ENCODE measurements around the gene ARHGEF12.

Gene ARHGEF12

DNA sequence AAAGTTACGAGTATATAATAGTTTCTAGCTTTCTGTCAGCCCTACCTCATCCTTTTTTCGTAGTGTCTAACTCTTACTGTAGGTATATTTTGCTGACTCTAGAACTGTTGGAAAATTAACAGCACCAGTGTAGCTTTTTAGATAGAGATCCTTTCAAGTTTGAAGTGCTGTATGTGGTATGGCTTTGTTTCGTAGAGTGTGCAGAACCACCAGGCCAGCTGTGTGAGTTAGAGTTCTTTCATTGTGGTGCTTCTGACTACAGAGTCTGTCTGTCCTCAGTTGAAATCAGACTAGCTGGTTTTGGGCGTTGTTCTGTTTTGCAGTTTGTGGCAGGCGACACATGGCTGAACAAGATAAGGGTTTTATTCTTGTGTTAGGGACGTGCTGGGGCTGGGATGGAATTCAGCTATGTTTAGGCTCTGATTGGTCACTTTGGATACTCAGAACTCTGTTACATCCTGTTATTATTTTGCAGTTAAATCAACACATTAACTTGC, 3.2 kb downstream of the ARHGEF12 start:
- DNase-seq (ENCODE audit: low spot score): no peak

DNA sequence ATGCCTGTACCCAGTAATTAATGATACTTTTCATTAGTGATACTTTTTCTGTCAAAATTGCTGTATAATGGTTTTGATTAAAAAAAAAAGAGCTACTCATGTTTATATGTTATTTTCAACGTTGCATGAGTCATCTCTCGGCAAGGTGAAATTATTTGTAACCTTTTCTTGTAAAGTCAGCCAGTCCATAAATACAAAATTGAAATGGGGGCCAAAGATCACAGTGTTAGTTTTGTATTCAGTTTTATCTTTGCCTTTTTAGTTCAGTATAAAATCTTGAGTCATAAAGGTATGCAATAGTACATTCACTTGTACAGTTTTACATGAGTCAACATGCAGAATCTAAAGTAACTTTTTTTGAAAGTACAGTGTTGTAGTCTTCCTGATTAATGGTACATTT, 4.3 kb downstream of the ARHGEF12 start:
- no peak for DNase-seq (ENCODE audit: low spot score)

- no peak for DNase-seq (ENCODE audit: low spot score)
These were observed 6.0 kb downstream of the ARHGEF12 start for GRCh38 chr11:120342226-120342625.

- DNase-seq (ENCODE audit: low spot score): no peak
These were observed 6.5 kb downstream of the ARHGEF12 start for GRCh38 chr11:120342678-120343077.

DNA sequence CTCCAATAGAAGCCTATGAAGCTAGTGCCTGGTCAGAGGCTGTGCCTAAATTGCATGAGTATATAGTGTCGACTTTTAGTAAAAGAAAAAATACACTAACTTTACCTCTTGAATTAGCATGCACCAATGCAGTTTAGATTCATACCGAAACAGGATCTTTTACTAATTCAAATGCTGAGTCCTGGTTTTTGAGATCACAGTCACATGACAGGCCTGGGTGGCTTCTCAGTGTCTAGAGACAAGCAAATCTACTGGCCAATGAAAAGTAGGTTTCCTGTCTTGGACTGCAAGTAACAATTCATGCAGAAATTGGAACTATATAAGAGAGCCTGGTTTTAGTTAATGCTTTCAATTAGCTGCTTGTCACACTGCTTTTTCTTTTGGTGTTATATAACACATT, 7.2 kb downstream of the ARHGEF12 start:
- no peak for DNase-seq (ENCODE audit: low spot score)

DNA sequence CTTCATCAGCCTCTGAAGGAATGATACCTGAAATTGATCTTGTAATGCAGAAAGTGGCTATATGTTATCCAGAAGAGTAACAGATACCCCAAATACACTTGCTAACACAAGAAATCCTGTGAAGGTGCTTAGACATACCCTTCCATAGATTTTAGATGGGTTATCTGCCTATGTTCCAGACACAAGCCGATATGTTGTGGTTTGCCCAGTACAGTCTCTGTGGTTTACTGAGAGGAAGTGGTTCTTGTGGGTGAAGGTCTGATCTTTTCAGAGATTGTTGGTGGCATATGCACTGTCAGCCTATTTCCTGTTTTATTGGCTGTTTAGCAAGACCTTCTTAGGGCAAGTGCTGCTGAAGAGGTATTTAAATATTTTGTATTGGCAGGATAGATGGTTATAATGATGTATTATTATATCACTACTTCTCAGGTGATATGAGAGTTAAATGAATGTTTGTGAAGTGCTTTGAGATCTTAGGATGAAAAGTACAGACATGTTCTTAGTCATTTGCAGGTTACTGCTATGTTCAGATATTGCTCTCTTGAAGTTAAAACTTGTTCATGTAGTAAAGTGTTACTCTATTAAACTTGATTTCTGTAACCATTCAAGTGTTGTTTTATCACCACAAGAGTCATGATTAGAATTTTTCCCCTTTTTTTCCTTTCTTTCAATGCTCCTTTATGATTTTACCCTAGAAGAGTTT, 8.2 kb downstream of the ARHGEF12 start:
- no peak for DNase-seq (ENCODE audit: low spot score)

DNA sequence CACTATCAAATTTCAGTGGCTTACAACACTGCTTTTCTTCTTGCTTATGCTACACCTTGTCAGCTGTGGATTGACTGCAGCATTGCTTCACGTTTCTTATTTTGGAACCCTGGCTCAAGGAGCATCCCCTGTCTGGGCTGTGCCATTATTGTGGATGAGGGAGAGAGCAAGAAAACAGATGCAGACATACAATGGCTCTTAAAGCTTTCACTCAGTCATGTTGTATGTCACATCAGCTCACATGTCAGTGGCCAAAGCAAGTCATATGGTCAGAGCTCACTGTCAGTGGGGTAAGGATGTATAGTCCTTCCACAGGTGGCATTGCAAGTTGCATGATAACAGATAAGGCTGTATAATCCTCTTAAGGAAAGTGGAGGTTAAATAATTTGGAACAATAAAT, 10.0 kb downstream of the ARHGEF12 start:
- no peak for DNase-seq (ENCODE audit: low spot score)

DNA sequence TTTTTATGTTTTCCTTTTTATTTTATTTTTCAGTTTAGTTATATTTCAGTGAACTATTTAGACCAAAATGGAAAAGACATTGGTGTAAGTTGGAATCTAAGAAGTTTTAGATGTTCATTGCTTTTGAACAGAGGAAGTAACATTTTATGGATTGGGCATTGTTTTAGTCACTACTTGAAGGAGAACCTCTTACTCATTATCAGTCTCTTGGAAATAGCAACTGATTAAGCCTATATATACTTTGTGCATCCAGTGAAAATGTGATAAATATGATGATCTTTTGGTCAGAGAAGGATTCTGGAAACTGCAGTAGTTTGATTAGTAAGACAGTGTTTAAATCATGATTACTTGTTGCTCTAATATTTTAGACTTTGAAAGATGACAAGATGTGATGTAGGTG, 14.4 kb downstream of the ARHGEF12 start:
- DNase-seq (ENCODE audit: low spot score): no peak

GRCh38 chr11:120352405-120352804, 16.2 kb downstream of the ARHGEF12 start:
- no peak for DNase-seq (ENCODE audit: low spot score)

GRCh38 chr11:120354068-120354467, 17.9 kb downstream of the ARHGEF12 start:
- no peak for DNase-seq (ENCODE audit: low spot score)

- no peak for DNase-seq (ENCODE audit: low spot score)
These were observed 18.6 kb downstream of the ARHGEF12 start for GRCh38 chr11:120354779-120355178.

DNA sequence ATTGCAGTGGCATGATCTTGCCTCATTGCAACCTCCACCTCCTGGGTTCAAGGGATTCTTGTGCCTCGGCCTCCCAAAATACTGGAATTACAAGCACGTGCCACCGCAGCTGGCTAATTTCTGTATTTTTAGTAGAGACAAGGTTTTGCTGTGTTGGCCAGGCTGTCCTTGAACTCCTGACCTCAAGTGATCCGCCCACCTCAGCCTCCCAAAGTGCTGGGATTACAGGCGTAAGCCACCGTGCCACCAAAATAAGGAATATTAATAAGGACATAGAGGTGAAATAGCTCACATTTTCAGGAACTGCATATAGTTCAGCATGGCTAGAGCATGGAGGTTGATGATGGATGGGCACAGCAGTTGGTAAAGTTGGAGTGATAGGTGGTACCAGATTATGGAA, 21.4 kb downstream of the ARHGEF12 start:
- no peak for DNase-seq (ENCODE audit: low spot score)

- DNase-seq (ENCODE audit: low spot score): no peak
These were observed 22.5 kb downstream of the ARHGEF12 start for GRCh38 chr11:120358729-120359128.

DNA sequence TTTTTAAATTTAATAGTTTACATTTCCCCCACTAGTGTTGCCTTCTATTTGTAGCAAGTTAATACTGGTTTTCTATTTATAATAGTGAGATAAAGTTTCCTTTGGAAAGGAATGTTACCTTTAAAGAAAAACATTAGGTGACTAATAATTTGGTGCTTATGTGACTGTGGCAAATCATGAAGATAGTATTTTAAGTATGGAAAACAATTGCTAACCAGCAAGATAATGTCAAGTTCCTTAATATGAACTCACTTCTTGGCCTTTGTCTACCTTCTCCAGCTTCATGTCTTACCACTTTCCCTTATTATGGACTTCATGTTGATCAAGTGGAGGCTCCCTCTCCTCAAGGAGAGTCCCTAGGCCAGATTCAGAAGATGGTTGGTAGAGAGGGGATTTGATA, 27.2 kb downstream of the ARHGEF12 start:
- DNase-seq (ENCODE audit: low spot score): no peak

DNA sequence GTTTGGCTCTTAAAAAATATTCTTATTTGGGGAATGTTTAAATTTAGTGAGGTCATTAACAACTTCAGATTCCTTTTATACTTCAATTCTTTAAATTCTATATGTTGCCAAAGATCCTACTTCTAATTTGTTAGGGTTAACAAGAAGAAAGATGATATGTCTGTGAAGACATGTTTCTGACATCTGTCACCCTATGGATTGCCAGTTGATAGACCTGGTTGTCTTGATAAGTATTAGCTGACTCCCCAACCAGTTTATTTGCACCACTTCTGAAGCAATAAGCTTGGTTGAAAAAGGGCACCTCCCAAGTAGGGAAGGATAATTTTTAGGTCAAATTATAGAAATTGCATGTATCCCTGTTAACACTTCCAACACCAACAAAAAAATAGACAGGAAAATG, 29.3 kb downstream of the ARHGEF12 start:
- no peak for DNase-seq (ENCODE audit: low spot score)

- DNase-seq (ENCODE audit: low spot score): no peak
These were observed 36.1 kb downstream of the ARHGEF12 start for GRCh38 chr11:120372296-120372695.

GRCh38 chr11:120375076-120375475, 38.9 kb downstream of the ARHGEF12 start:
- no peak for DNase-seq (ENCODE audit: low spot score)

DNA sequence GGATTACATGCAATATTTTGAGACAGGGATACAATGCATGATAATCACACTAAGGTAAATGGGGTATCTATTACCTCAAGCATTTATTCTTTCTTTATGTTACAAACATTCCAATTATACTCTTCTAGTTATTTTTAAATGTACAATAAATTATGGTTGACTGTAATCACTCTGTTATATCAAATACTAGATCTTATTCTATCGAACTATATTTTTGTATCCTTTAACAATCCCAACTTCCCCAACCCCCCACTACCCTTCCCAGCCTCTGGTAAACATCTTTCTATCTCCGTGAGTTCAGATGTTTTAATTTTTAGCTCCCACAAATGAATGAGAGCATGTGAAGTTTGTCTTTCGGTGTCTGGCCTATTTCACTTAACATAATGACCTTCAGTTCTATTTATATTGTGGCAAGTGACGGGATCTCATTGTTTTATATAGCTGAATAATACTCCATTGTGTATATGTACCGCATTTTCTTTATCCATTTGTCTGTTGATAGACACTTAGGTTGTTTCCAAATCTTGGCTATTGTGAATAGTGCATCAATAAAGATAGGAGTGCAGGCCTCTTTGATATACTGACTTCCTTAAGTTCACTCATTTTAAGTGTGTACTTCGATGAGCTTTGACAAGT, 40.5 kb downstream of the ARHGEF12 start:
- DNase-seq (ENCODE audit: low spot score): no peak

GRCh38 chr11:120378474-120378873, 42.3 kb downstream of the ARHGEF12 start:
- no peak for DNase-seq (ENCODE audit: low spot score)

GRCh38 chr11:120381401-120381800, 45.2 kb downstream of the ARHGEF12 start:
- DNase-seq (ENCODE audit: low spot score): no peak

DNA sequence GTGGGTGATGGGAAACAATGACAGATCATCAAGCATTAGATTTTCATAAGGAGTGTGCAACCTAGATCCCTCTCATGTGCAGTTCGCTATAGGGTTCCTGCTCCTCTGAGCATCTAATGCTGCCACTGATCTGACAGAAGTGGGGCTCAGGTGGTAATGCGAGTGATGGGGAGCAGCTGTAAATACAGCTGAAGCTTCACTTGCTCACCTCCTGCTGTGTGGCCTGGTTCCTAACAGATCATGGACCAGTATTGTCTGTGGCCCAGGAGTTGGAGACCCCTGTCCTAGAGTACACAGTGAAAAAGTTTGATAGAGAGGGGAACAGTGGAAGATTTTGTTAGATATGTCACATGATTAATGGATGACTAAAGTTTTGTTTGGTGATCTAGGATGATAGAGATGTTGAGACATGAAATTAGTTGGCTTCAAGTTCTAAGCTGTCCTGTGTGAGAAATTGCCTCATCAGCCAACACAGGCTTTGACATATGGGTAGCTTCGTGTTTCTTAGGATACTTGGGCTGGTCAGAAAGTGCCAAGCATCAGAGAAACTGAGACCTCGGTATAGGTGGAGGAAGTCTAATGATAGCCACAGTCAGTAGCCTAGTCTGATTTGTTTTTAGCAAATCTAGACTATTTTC, 47.4 kb downstream of the ARHGEF12 start:
- no peak for DNase-seq (ENCODE audit: low spot score)

GRCh38 chr11:120384476-120384875, 48.3 kb downstream of the ARHGEF12 start:
- DNase-seq (ENCODE audit: low spot score): no peak

DNA sequence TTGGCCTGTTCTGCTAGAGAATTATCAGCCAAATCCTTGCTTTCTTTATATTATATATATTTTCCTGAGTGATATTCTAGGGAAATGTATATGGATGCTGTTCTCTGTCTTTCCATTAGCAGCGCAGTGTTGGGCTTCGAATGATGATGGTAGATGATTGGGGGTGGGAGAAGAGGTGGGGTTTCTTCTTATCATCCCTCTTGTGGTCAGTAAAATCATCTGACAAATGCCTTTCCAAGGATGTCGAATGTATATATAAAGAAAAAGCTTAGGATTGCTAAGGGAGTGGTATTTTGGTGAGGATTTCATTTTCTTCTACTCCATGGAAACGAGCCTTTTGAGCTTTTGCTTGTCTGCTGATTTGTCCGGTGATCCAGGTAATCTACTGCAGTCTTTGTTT, 48.9 kb downstream of the ARHGEF12 start:
- no peak for DNase-seq (ENCODE audit: low spot score)

All from iPS-NIHi11 (cell line).